ENCODE results near the gene GATA2.

Gene GATA2

DNA sequence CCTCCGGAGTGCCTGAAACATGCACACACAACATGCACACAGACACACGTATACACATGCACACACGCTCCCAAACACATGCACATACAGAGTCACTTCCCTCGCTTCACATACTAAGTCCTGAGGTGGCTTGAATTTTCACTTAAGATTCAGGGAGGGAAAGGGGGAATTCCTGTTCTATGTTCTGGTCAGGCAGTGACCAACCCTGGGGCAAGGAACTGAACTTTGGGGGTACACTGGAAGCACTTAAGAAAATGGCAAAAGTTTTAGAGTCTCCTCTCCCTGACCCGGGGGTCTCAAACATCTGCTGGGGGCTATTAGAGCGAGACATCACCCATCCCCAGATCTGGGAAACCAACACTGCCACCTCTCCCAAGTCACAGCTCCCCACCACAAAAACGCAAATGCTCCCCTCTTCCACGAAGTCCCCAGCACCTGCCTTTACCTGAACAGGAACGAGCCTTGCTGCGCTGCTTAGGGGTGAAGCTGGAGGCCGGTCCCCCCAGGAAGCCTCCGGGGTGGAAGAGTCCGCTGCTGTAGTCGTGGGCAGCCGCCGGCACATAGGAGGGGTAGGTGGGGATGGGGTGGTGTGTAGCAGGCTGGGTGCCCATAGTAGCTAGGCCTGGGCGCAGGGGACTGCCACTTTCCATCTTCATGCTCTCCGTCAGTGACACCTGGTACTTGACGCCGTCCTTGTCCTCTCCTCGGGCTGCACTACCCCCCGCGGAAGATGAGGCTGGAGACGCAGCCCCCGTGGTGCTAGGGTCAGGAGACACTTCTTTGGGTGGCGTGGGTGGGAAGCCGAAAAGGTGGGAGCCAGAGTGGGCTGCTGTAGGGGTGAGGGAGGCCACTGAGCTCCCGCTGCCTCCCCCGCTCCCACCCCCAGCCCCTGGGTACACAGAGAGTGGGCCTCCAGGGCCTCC lies 7.5 kb downstream of the GATA2 start:
- peak overlapping the region; percentile 93 for H3K4me2 ChIP-seq (ENCODE audit: low read length)
- H2AFZ ChIP-seq: no peak overlapping the region
- H3K27ac ChIP-seq: no peak overlapping the region
- no peaks in the 10 kb centered on the region for H3K79me2 ChIP-seq
- H3K4me1 ChIP-seq: peaks cover 4% of the 10 kb centered on the region
- H3K4me3 ChIP-seq (ENCODE audit: low read depth, low read length): peak overlapping the region; percentile 75
- no peaks in the 10 kb centered on the region for H3K9me3 ChIP-seq (ENCODE audit: control insufficient read depth, low read length)
- no peak for TF ChIP-seq CTCF (IDR thresholded peaks at IDR 0.05)
- no peaks in the 10 kb centered on the region for H3K36me3 ChIP-seq (ENCODE audit: control insufficient read depth, insufficient read depth, low read length)
- H3K27me3 ChIP-seq (ENCODE audit: control insufficient read depth, insufficient read depth, low read length): no peaks in the 10 kb centered on the region
- H3K9ac ChIP-seq: no peak overlapping the region

DNA sequence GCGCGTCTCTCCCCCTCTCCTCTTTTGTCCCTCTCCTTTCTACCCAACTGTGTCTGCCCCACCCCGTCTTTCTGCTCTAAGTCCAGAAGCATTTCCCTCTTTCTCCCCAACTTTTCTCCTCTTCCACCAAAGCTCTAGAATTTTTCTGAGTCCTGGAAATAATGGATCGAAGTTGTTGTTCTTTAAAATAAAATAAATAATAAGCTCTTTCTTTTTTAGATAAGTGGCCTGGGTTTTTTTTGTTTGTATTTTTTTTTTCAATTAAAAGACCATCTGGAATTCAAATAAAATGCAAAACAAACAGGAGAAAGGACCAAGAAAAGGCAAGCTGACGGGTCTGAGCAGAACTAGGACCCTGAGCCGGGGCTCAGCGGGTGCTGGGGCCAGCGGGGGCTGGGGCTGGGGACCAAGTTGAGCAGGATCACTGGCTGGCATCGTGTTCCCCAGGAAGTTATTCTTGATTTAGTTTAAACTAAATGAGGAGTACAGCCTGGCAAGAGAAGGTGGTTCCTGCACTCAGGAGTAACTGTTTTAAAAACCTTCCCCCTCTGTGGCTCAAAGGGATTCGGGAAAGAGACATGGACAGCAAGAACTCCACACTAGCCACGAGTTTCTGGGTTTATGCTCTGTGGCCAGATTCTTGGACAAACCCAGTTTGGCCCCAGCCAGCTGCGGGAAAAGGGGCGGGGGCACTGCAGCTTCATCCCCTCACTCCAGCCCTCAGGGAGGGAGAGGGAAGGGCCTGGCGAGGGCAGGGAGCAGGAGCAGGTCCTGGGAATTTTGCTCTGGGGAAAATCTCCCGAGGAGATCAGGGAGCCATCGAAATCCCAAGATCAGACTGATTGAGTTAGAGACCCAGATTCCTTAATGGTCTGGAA lies 8.4 kb downstream of the GATA2 start:
- Histone ChIP-seq H3K9me3 (ENCODE audit: control insufficient read depth, low read length) (no peaks in the 10 kb centered on the region), H2AFZ (no peak overlapping the region), H3K9ac (no peak overlapping the region), H3K79me2 (no peaks in the 10 kb centered on the region), H3K4me1 (peaks cover 4% of the 10 kb centered on the region), H3K4me2 (ENCODE audit: low read length) (peak overlapping the region; percentile 93), H3K4me3 (ENCODE audit: low read depth, low read length) (peak overlapping the region; percentile 75), H3K27me3 (ENCODE audit: control insufficient read depth, insufficient read depth, low read length) (no peaks in the 10 kb centered on the region), H3K27ac (no peak overlapping the region), H3K36me3 (ENCODE audit: control insufficient read depth, insufficient read depth, low read length) (no peaks in the 10 kb centered on the region)
- no peak for TF ChIP-seq CTCF (IDR thresholded peaks at IDR 0.05)

GRCh38 chr3:128483657-128484403 lies 9.2 kb downstream of the GATA2 start:
- Histone ChIP-seq H3K9ac (no peak overlapping the region), H3K4me1 (peaks cover 4% of the 10 kb centered on the region), H3K4me2 (ENCODE audit: low read length) (peak overlapping the region; percentile 93), H2AFZ (no peak overlapping the region), H3K27me3 (ENCODE audit: control insufficient read depth, insufficient read depth, low read length) (no peaks in the 10 kb centered on the region), H3K4me3 (ENCODE audit: low read depth, low read length) (peak overlapping the region; percentile 12), H3K27ac (no peak overlapping the region), H3K36me3 (ENCODE audit: control insufficient read depth, insufficient read depth, low read length) (no peaks in the 10 kb centered on the region), H3K79me2 (no peaks in the 10 kb centered on the region), H3K9me3 (ENCODE audit: control insufficient read depth, low read length) (no peaks in the 10 kb centered on the region)
- no peak for TF ChIP-seq CTCF (IDR thresholded peaks at IDR 0.05)

GRCh38 chr3:128482666-128483656 lies 10.0 kb downstream of the GATA2 start:
- no peaks in the 10 kb centered on the region for H3K27me3 ChIP-seq (ENCODE audit: control insufficient read depth, insufficient read depth, low read length)
- peak overlapping the region; percentile 12 for H3K4me3 ChIP-seq (ENCODE audit: low read depth, low read length)
- no peak overlapping the region for H2AFZ ChIP-seq
- H3K27ac ChIP-seq: no peak overlapping the region
- no peaks in the 10 kb centered on the region for H3K36me3 ChIP-seq (ENCODE audit: control insufficient read depth, insufficient read depth, low read length)
- H3K9ac ChIP-seq: no peak overlapping the region
- H3K9me3 ChIP-seq (ENCODE audit: control insufficient read depth, low read length): no peaks in the 10 kb centered on the region
- no peak for TF ChIP-seq CTCF (IDR thresholded peaks at IDR 0.05)
- H3K4me2 ChIP-seq (ENCODE audit: low read length): peak overlapping the region; percentile 93
- H3K4me1 ChIP-seq: peaks cover 4% of the 10 kb centered on the region
- H3K79me2 ChIP-seq: no peaks in the 10 kb centered on the region
